HFFc6 (cell line): ENCODE results near the gene STK32A. TPM values are rescaled to one million over a fixed set of nuclear protein-coding genes. Genes with fewer than 3 reads are reported as not detected.

Source experiments
- DNase-seq: peaks from one replicate; pipeline ENCODE4 v3.0.0-alpha.2; 2018
- H3K27ac Mint-ChIP-seq: 2 replicates; pipeline ENCODE4 v1.8.0; 2020; ENCODE audit warnings: mild to moderate bottlenecking, mixed read lengths
- H3K27me3 Mint-ChIP-seq: 2 replicates; pipeline ENCODE4 v1.8.0; 2021; ENCODE audit warnings: mild to moderate bottlenecking, moderate library complexity, mixed read lengths; ENCODE audit not compliant: insufficient read depth
- H3K36me3 Mint-ChIP-seq: 2 replicates; pipeline ENCODE4 v1.8.0; 2021; ENCODE audit warnings: low read depth, mixed read lengths
- H3K4me1 Mint-ChIP-seq: 2 replicates; pipeline ENCODE4 v1.8.0; 2020; ENCODE audit warnings: low read depth, mixed read lengths
- H3K4me3 Mint-ChIP-seq: 2 replicates; pipeline ENCODE4 v1.8.0; 2020; ENCODE audit warnings: mild to moderate bottlenecking, moderate library complexity, mixed read lengths
- H3K9me3 Mint-ChIP-seq: 2 replicates; pipeline ENCODE4 v1.8.0; 2020; ENCODE audit warnings: mild to moderate bottlenecking, mixed read lengths
- CTCF ChIP-seq: fragments of 200-600 bp; sonication (generic); IDR thresholded peaks from 2 replicates; pipeline ENCODE4 v1.5.0; 2021; ENCODE audit warnings: antibody characterized with exemption, mild to moderate bottlenecking
- total RNA-seq, 6 experiments: library from RNA; stranded (reverse); fragmentation: NEBNext Ultra II Directional; extraction: Animal tissue kit (Norgen Biotek cat#: 25700); gene quantifications; 2 replicates in 1 of 6; 3 replicates in 5 of 6; pipeline ENCODE4 v1.2.3, GENCODE V29; 2021

STK32A gene
- total RNA-seq, 6 experiments from 2014 or later, result 0.21 to 1.4 (median 0.91) TPM

- Mint-ChIP-seq H3K9me3 (no peaks in the 10 kb centered on the region), H3K27me3 (no peaks in the 10 kb centered on the region; the same call in 1 of the 2 replicates), H3K4me3 (no peak overlapping the region), H3K36me3 (peaks cover 13% of the 10 kb centered on the region; the same call in 1 of the 2 replicates), H3K4me1 (peaks cover 14% of the 10 kb centered on the region), H3K27ac (no peak overlapping the region)
- no peak for TF ChIP-seq CTCF
- DNase-seq, result no peak
These were observed 192.9 kb downstream of the STK32A start for GRCh38 chr5:147427521-147428401.

GRCh38 chr5:147430628-147431027 is 195.8 kb downstream of the STK32A start:
- TF ChIP-seq CTCF, result no peak
- Mint-ChIP-seq H3K4me3 (no peak overlapping the region), H3K4me1 (peaks cover 14% of the 10 kb centered on the region), H3K36me3 (no peaks in the 10 kb centered on the region), H3K9me3 (no peaks in the 10 kb centered on the region), H3K27me3 (no peaks in the 10 kb centered on the region; the same call in 1 of the 2 replicates), H3K27ac (no peak overlapping the region)
- DNase-seq, result no peak

GRCh38 chr5:147431586-147431985 is 196.8 kb downstream of the STK32A start:
- no peaks in the 10 kb centered on the region; the same call in 1 of the 2 replicates for H3K27me3 Mint-ChIP-seq
- no peaks in the 10 kb centered on the region for H3K9me3 Mint-ChIP-seq
- no peak for DNase-seq
- H3K4me1 Mint-ChIP-seq, result peaks cover 14% of the 10 kb centered on the region
- no peak overlapping the region for H3K27ac Mint-ChIP-seq
- H3K4me3 Mint-ChIP-seq, result no peak overlapping the region
- no peak for TF ChIP-seq CTCF
- H3K36me3 Mint-ChIP-seq, result no peaks in the 10 kb centered on the region

- H3K36me3 Mint-ChIP-seq, result no peaks in the 10 kb centered on the region
- TF ChIP-seq CTCF, result no peak
- no peak overlapping the region for H3K27ac Mint-ChIP-seq
- peaks cover 14% of the 10 kb centered on the region for H3K4me1 Mint-ChIP-seq
- H3K4me3 Mint-ChIP-seq, result no peak overlapping the region
- no peaks in the 10 kb centered on the region for H3K9me3 Mint-ChIP-seq
- DNase-seq, result no peak
- H3K27me3 Mint-ChIP-seq, result no peaks in the 10 kb centered on the region; the same call in 1 of the 2 replicates
These were observed 197.5 kb downstream of the STK32A start for GRCh38 chr5:147432323-147432722.

GRCh38 chr5:147434049-147434448 is 199.2 kb downstream of the STK32A start:
- H3K27ac Mint-ChIP-seq, result no peak overlapping the region
- H3K27me3 Mint-ChIP-seq, result no peaks in the 10 kb centered on the region; the same call in 1 of the 2 replicates
- H3K9me3 Mint-ChIP-seq, result no peaks in the 10 kb centered on the region
- peaks cover 10% of the 10 kb centered on the region for H3K4me1 Mint-ChIP-seq
- no peaks in the 10 kb centered on the region for H3K36me3 Mint-ChIP-seq
- no peak for TF ChIP-seq CTCF
- DNase-seq, result no peak
- H3K4me3 Mint-ChIP-seq, result no peak overlapping the region
